ENCODE measurements around the gene AKAP6.
A peak's percentile ranks its signal among the peaks of the same experiment; 100 is the strongest.

AKAP6 gene

DNA sequence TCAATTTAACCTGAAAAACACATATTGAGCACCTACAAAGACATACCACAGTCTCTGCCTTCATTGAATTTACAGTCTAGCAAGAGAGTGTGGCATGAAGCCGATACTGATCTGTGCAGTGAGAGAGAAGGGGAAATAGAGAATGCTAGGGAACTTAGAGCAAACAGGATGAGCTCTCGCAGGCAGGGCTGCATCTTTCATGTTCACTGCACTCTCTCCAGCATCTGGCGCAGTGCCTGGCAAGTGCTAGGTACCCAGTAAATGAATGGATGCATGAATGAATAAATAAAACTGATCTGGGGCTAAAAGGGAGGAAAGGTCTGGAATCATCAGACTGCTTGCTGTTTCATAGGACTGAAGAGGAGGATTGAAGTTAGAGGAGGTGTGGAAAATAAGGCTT lies 353.1 kb downstream of the AKAP6 start:
- no peak for DNase-seq

DNA sequence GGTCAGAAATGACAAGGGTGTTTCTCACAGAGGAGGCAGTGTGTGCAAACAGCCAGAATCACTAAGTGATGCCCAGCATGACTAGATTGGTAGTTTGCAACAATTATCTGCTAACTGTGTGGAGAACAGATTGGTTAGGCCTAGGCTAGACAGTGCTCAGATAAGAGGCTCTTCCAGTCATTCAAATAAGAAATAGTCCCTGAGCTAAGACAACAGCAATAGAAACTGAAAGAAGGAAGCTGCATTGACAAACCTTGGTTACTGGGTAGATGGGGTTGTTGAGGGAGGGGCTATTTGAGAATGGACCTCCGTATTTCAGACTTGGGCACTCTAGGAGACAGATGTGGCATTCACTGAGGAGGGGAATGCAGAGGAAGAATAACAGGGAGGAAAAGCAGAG lies 354.6 kb downstream of the AKAP6 start:
- no peak for DNase-seq

DNA sequence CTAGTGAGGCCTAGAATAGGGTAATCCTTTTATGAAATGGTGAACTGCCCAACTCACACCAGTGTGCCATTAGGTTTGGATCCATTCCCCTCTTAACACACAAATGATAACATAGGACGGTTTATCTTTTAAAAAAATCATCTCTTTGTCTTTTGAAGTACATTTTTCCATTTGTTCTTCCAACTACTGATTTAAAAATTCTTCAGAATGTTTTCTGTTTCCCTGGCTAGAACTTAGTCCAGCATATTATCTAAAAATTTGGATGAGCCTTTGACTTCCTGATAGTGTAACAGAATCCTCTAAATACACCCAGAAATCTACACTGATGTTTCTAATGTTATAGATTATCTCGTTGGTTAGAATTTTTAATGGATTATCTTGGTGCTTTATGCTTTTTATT lies 359.8 kb downstream of the AKAP6 start:
- DNase-seq = no peak

DNA sequence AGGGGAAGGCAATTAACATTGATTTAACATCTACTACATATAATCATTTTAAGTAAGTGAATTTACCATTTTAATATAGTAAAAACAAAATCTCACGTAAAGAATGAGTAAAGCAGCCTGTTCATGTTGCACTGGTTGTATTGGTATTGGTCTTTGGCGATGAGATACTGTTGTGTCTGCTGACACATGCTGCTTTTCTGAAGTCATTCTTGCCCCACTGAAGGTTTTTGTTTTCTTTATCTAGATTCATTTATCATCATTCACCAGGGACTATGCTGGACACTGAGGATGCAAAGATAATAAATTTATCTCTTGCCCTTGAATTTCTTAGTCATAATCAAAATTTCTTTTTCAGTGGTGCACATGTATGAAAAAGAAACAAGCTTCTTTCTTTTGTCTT lies 363.3 kb downstream of the AKAP6 start:
- no peak for DNase-seq

DNA sequence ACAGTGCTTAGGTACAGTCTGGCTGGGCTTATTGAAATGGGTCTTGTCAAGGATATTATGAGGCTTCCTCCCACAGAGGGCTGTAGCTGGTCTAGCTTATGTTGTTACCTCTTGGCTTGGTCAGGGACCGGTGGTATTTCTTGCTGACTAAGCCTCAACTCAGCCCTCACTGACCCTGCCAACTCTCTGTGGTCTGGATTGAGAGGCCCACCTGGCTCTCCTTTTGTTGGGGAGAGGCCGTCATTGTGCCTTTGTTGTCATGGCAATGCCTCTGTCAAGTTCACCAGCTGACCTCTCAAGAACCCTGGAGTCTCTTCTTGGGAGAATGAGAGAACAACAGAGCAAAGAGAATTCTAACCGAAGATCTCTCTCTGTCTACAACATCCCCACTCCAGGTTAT lies 364.0 kb downstream of the AKAP6 start:
- DNase-seq = no peak

DNA sequence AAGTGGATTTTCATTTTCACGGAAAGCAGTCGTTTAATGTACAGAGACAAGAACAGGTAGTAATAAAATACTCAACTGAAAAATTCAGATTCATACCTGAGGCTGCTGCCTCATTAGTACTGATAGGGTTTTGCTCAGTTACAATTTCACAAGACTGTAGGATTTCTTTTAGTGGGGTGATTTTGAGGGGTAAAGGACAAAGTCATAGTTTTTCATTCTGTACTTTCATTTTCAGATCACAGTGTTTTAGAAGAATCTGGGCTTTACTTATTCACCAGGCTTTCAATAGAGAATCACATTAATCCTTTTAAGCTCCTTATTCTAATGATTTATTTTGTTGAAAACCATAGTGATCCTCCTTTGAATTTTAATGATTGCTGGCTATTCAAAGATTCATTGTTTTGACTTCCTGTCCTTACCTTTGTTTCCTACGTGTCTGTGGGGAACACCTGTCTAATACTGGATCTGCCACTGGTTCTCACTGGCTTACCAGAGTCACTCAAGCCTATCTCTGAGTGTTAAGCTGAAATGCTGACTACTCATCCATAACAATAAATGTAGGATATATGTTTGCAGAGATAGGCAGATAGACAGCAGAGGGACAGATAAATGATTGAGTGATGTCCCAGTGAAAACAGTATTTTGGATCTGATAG lies 365.8 kb downstream of the AKAP6 start:
- no peak for DNase-seq

DNA sequence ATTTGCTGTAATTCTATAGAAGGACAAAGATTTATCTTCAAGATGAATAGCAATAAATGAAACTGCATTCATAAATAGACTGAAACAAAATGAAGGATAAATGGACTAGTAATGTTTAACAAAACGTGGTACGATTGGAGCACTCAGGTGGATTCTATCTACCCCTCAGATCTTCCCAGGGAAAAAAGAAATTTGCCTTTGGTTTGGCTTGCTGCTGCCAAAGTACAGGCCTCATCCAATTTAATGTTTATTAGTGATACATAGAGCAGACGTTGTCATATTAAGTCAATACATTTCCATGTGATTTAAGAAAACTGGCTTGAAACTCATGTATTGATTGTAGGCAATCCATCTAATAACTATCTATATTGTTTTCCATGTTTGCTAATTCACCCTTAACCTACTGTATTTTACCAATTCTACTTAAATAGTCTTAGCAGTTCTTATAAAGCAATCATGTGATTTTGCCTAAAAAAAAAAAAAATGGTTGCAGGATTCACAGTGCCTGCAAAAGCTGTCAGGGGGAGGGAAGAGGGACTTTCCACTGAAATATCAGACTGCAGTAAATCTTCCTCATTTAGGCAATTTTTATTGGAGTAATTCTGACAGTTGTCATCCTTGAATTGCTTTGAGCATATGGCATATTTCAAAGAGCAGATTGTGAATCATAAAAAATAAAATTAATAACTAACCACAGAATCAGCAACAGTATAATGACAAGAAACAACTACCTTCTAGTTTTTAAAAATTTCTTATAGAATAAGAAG lies 367.4 kb downstream of the AKAP6 start:
- DNase-seq = no peak

DNA sequence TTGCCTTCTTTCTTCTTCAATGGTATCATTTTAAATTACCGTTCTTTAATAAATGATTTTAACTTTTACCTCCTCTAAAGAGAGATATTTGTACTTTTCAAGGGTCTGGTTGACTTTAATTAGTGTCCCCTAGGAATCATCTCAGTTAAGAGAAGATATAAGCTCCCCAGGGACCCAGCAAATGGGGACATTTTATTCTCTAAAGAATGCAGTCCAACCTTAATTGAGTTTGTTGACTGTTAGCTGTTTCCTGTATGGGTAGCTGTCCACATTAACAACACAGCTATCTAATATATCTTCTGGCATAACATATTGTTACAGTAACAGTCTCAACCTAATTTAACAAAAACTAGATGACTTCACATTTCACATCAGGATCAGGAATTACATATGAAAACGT lies 368.0 kb downstream of the AKAP6 start:
- DNase-seq = no peak

DNA sequence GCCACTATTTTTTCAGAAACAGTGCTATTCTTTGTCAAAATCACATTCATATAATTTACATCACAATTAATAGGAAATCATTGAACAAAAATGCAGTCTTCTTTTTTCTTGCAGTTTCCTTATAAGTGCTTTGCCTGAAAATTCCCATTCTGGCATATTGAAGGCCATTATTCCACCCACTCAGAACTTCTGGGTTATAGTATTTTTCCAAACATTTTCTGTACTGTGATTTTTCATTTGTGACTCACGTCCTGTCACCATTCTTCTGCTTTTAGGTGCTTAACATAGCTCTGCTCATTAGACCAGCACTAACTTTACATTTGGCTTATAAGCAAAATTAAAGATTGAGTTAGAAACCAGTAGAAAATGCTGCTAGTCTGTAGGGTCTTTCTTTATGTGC lies 368.6 kb downstream of the AKAP6 start:
- DNase-seq = no peak

DNA sequence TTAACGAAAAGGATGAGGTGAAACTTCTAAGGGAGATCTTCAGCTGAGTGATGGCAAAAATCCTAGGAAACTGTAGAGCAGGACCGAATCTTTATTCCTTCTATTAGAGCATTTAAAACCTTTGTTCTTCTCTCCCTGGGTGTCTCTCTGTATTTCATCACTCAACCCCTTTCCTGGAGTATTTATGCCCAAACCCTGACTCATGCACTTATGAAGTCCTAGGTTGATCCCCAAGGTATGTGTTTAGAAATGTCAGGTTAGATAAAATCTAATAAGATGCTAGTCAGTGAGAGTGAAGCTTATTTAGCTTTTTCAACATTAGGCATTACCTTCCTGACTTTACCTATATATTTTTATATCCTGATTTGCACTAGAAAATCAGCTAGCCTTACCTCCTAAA lies 369.7 kb downstream of the AKAP6 start:
- DNase-seq = no peak

DNA sequence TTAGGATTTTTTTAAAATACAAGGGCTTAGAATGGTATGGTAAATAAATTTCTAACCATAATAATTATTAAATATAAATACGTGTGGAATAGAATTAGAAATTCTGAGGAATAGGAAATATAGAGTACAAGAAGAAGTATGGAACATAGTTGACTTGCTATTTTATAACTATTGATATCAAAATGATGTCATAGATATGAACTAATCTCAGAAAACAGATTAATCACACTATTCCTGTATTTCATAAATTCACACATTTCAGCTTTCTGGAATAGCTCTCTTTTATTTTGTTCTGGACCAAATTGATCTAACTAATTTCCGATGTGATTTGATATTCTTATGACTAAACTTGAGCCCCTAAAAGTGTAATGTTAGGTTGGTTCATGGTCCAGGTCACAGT lies 372.4 kb downstream of the AKAP6 start:
- no peak for DNase-seq

DNA sequence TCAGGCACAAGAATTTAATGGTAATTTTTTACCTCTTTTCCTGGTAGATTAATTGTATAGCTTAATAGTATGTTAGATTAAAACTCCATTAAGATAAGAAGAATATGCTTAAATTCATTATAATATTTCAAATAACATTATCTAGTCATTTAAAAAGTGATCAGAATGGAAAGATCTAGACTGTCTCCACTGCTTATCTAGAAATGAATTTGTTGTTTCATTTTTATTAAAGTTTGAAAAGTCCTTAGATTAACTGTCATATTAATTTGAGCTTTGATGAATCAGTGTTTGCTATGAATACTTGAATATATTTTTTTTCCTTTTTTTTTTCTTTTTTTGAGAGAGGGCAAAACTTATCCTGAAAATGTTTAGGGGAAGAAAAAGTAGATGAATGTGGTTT lies 373.0 kb downstream of the AKAP6 start:
- no peak for DNase-seq

DNA sequence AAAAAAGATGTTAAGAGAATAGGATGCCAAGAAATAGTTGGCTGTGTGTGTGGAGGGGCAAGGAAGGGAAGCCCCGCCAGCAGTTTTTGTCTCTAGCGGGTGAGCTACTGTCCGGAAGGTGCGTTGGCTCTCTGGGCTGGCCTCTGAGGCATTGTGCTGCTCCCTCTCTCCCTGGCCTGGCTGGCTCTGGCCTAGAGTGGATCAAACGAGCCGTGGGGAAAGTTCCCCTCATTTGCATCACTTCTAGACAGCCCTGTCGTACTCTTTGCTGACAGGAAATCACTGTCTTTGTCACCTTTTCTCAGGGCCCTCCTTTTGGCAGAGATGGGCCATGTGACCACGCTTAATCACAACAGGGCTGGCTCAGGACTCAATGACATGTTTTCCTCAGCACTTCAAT lies 373.5 kb downstream of the AKAP6 start:
- no peak for DNase-seq

DNA sequence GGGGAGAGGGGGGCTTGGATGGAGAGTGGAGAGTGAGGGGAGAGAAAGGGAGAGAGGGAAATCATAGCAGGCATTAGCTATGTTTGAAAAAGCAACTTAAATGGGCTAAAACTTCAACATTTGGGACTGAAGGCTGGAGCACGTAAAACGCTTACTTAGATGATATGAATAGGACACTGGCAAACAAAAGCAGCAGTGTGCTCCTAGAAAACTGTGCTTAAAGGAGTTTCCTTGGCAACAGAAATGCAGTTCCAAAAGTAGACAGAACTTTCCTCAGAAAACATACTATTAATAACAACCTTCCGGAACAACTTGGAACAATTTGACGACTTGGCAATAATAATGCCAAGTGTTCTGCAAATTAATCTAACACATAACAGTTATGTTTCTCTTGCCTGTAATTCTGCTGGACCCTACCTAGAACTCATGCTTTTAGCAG lies 374.1 kb downstream of the AKAP6 start:
- DNase-seq = no peak

DNA sequence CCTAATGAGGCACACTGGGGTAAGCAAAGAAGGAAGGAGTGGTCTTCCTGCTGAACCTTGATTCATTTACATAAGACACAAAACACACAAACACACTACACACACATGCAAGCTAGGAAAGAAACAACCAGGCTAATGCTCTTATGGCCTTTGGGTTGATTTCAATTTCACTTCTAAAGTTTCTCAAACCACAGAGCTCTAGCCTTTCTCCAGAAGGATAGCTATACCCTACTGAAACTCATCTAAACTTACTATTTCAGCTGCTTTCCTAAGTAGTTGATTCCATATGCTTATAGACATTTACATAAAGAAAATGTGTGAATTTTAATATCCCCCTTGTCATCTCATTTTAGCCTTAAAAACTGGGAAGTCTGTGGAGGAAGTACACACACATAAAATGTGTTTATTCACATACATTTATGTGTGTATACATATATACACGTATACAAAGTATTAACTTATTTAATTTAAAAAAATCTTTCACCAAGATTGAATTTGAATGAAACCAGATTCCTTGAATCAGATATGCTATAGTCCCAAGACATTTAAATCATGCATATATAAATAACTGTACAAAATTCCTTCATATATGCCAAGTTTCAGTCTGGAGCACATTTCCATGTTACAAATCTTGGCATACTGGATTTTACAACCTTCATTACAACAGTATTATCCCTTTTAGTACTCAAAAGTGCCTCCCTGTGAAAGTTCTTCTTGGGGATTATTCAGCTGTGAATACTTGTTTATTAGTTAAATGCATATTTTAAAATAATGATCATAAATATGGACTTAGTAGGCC lies 377.8 kb downstream of the AKAP6 start:
- DNase-seq = no peak

DNA sequence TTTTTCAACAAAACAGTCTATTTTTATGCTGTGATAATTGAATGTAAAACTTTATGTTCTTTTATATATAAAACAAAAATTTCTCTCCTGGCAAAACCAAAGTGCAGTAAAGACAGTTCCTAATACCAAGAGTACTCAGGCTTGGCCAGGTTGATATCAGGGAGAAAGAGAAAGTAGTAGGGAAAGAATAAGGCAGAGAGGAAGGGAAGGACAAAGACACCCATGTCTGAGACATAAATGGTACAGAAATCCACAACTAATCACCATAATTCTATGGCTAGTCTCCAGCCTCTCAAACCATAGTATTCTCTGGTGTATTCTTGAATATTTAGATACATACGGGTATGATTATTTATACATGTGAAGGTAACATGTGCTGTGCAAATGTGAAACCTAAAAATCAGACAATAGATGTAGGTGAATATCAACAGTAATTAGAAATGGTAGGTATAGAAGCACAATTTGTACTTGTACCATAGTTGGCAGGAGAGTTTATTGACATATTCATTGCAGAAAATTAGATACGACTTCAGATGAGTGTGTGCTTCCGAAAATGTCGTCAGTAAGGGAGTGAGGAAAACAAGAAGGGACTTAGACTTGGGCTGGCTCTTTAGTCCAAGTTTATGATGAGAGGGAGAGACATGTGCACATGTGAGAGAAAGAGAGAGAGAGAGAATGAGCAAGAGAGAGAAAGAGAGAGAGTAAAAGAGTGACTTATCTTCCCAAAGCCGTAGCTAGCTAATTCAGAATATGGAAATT lies 378.8 kb downstream of the AKAP6 start:
- no peak for DNase-seq

DNA sequence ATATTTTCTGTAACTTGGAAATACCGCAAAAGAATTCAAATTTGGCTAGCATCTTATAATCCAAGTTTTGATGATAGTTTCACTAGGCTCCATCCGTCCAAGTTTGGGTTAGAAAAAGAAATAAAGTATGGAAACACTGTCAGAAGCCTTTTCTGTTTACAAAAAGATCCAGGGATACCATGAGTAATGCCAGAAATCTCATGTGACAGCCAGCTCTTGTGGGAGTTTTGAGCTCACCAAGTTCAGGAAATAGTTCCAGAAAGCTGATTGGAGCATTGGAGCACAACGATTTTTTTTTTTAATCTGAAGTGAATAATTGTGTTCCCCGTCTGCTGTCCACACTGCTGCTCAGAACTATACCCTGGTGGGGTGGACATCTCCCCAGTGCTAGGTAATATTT lies 379.9 kb downstream of the AKAP6 start:
- DNase-seq = no peak

DNA sequence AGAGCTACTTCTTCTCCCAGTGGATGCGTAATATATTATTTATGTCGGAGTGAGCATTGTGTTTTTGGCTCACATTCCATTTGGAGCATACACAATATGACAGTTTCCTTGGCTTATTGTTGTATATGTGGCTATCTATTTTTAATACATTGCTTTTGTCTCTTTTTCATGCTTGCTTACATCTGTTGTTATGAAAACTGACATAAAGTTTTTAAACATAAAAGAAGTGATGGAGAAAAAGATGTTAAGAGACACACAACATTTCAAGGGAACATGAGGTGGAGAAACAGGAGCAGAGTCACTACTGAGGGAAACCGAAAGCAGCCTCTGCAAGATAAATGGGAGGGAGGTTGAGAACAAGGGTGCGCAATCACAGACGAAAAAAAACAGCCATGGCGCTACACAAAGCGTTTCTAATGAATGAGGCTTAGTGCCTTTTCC lies 381.2 kb downstream of the AKAP6 start:
- no peak for DNase-seq

DNA sequence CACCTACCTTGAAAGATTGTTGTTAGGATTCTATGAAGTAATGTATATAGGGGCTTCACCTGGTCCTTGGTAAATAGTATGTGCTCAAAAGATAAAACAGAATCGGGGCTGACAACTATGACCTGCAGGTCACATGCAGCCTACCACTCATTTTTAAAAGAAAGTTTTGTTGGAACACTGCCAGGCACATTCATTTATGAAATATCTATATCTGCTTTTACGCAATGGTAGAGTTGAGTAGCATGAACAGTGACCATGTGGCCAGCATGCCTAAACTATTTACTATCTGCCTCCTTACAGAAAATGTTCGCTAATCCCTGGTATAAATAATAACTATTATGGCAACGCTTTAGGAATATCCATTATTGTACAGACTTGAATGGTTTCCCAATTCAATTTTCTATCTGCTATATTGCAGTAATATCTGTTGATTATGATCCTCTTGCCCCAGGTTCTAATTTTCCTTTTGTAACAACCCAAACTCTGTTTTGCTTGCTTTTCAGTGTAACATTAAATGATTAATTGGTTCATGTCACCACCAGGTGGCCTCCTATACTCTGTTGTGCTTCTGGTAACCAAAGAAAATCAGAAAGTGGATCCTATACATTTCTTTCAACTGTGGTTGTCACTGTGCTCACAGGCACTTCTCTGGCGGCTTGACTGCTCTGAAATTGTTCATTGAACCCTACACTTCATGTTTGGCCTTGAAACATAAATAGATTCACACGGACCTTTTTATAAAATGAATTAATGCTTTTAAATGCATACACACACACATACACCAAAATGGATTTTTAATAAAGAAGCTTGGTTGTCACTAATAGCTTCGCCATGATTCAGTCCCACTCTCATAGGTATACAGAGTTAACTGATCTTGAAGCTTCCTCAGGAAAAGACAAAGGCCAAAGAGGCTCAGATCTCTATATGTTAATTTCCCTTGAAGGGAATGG lies 381.9 kb downstream of the AKAP6 start:
- DNase-seq = peak in 1 of 2 experiments; percentile 26

DNA sequence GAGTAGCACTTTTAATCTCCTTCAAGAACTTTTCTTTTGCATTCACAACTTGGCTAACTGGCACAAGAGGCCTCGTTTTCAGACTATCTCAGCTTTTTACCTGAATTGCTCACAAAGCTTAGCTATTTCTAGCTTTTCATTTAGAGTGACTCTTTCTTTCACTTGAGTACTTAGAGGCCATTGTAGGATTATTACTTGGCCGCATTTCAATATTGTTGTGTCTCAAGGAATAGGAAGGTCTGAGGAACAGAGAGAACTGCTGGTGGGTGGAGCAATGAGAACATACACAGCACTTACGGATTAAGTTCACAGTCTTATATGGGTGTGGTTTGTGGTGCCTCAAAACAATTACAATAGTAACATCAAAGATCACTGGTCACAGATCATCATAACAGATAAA lies 384.8 kb downstream of the AKAP6 start:
- no peak for DNase-seq

DNA sequence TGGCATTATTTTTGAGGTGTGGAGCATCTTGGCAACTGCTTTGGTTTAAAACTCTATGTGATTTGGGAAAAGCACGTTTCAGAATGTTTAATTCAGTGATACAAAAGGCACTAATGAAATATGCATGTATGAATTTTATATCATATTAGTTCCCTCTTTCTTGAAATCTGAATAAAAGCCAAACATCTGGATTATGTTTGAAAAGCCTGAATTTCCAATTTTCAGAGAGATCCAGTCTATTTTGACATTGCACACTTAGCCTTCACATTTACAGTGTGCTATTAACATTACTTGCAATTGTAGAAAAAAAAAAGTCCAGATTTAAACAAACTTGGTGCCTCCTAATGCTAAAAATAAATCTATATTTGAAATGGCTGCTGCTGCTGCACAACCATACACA lies 390.5 kb downstream of the AKAP6 start:
- DNase-seq = no peak

DNA sequence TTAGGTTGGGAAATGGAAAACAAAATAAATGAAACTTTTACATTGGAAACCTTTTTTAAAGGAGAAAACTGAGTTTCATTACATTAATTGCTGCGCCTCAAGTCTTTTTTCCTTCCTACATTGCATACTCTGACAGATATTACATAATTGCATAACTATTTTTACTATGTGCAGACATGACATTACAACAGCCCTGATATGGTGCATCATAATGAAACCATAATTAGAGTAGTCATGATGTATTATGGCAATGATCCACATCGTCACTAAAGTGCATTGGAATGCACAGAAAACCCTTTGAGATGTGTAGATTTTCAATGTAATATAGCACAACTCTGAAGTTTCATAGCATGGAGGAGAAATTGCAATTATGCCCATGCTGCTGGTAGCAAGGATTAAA lies 391.8 kb downstream of the AKAP6 start:
- no peak for DNase-seq
